HepG2 (cell line): ENCODE data around the gene RAB1B.

Source experiments
- ARID2 ChIP-seq: sonication (generic); formaldehyde crosslinking; IDR thresholded peaks from 2 replicates; pipeline ENCODE4 v1.8.1; 2022; ENCODE audit warnings: mild to moderate bottlenecking, missing genetic modification reagents, borderline replicate concordance
- POLR2A ChIP-seq, 2 experiments: IDR thresholded peaks; 2 replicates each; pipeline ENCODE4 v1.6.1; 2011; ENCODE audit warnings: low read depth in 2 of 2, low read length in 2 of 2, mild to moderate bottlenecking in 1 of 2, moderate library complexity in 1 of 2; ENCODE audit not compliant: insufficient read depth in 1 of 2

DNA sequence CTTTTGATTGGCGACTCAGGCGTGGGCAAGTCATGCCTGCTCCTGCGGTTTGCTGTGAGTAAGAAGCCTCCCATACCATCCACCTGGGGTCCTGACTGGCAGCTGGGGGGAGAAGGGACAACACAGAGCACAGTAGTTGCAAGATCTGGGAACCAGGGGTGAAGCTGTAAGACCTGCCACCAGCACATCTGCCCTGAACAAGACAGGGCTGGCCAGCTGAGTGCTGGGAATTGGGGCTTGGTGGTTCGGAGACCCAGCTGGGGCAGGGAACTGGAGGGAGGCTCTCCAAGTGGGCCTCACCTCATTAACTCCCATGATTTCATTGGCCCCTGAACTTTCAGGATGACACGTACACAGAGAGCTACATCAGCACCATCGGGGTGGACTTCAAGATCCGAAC lies 3.4 kb downstream of the RAB1B start:
- TF ChIP-seq ARID2 (CRISPR knock-in tag) (no peak), POLR2A (IDR thresholded peaks at IDR 0.05; ENCODE audit: insufficient read depth in 1 of 2, low read depth in 2 of 2, low read length in 2 of 2) (no peak)
